ENCODE results near the gene XPO1.

Gene XPO1

DNA sequence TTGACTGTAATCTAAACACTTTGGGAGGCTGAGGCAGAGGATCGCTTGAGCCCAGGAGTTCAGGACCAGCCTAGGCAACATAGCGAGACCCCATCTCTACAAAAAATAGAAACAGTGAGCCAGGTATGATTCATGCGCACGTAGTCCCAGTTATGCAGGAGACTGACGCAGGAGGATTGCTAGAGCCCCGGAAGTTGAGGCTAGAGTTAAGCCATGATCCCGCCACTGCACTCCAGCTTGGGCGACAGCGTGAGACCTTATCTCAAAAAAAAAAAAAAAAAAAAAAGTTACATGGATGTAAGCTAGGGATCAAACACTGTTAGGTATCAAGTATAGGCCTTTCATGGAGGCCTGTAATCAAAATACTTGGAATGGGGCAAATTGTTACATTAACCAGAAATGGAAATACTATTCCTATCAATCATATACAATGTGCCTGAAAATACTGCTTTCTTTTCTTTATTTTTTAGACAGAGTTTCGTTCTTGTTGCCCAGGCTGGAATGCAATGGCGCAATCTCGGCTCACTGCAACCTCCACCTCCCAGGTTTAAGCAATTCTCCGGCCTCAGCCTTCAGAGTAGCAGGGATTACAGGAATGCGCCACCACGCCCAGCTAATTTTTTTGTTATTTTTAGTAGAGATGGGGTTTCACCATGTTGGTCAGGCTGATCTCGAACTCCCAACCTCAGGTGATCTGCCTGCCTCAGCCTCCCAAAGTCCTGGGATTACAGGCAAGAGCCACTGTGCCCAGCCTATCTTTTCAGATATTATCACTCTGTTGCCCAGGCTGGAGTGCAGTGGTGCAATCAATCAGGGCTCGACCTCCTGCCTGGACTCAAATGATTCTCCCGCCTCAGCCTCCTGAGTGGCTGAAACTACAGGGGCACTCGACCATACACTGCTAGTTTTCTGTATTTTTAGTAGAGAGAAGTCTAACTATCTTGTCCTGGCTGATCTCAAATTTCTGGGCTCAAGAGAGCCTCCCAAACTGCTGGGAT is 27.2 kb downstream of the XPO1 start:
- no peaks in the 10 kb centered on the region for H3K27me3 ChIP-seq (ENCODE audit: low read length)
- H3K4me3 ChIP-seq (ENCODE audit: insufficient read depth, low read length, poor library complexity, severe bottlenecking), result no peak overlapping the region
- no peaks in the 10 kb centered on the region for H3K9me2 ChIP-seq (replicated peaks; ENCODE audit: insufficient read depth, low read length)
- H3K9ac ChIP-seq (ENCODE audit: low read length), result no peak overlapping the region
- peaks cover 100% of the 10 kb centered on the region for H3K79me2 ChIP-seq (ENCODE audit: insufficient read depth, low read length)
- peaks cover 7% of the 10 kb centered on the region; the same call in 1 of the 2 replicates for H3F3A ChIP-seq (ENCODE audit: insufficient read depth)
- no peak overlapping the region for H3K4me2 ChIP-seq (ENCODE audit: low read depth, low read length, poor library complexity, severe bottlenecking)
- H2AFZ ChIP-seq (ENCODE audit: low read depth, low read length, severe bottlenecking), result no peak overlapping the region
- H3K36me3 ChIP-seq (ENCODE audit: low read length), result peaks cover 37% of the 10 kb centered on the region; the same call in 1 of the 2 replicates
- TF ChIP-seq EZH2phosphoT487 (conservative IDR thresholded peaks at IDR 0.05; ENCODE audit: low read length), result no peak
- TF ChIP-seq, protein P1, sequence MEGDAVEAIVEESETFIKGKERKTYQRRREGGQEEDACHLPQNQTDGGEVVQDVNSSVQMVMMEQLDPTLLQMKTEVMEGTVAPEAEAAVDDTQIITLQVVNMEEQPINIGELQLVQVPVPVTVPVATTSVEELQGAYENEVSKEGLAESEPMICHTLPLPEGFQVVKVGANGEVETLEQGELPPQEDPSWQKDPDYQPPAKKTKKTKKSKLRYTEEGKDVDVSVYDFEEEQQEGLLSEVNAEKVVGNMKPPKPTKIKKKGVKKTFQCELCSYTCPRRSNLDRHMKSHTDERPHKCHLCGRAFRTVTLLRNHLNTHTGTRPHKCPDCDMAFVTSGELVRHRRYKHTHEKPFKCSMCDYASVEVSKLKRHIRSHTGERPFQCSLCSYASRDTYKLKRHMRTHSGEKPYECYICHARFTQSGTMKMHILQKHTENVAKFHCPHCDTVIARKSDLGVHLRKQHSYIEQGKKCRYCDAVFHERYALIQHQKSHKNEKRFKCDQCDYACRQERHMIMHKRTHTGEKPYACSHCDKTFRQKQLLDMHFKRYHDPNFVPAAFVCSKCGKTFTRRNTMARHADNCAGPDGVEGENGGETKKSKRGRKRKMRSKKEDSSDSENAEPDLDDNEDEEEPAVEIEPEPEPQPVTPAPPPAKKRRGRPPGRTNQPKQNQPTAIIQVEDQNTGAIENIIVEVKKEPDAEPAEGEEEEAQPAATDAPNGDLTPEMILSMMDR (IDR thresholded peaks at IDR 0.05; ENCODE audit: insufficient read depth, low read length, poor library complexity, severe bottlenecking), result no peak
- no peaks in the 10 kb centered on the region for H3K9me3 ChIP-seq (ENCODE audit: insufficient read depth, low read length)
- H4K20me1 ChIP-seq (ENCODE audit: low read depth, low read length), result peaks cover 43% of the 10 kb centered on the region
- no peak overlapping the region for H3K27ac ChIP-seq (ENCODE audit: low read depth, low read length)

DNA sequence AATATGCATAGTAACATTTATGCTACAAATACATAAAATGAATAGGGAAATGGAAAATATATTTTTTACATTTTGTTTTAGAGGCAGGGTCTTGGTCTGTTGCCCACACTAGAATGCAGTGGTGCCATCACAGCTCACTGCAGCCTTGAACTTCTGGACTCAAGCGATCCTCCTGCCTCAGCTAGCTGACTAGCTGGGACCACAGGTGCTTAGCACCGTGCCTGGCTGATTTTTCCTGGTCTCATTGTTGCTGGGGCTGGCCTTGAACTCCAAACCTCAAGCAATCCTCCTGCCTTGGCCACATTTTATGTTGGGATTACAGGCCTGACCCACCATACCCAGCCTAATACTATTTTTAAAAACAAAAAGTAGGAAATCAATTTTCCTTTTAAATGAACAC is 33.2 kb downstream of the XPO1 start:
- H3K9me3 ChIP-seq (ENCODE audit: insufficient read depth, low read length), result no peaks in the 10 kb centered on the region
- H3K27ac ChIP-seq (ENCODE audit: low read depth, low read length), result no peak overlapping the region
- no peak overlapping the region for H2AFZ ChIP-seq (ENCODE audit: low read depth, low read length, severe bottlenecking)
- peaks cover 48% of the 10 kb centered on the region for H3K36me3 ChIP-seq (ENCODE audit: low read length)
- no peak overlapping the region for H3K9ac ChIP-seq (ENCODE audit: low read length)
- H3K79me2 ChIP-seq (ENCODE audit: insufficient read depth, low read length), result peaks cover 86% of the 10 kb centered on the region
- H3K9me2 ChIP-seq (replicated peaks; ENCODE audit: insufficient read depth, low read length), result no peaks in the 10 kb centered on the region
- peaks cover 36% of the 10 kb centered on the region for H4K20me1 ChIP-seq (ENCODE audit: low read depth, low read length)
- peaks cover 10% of the 10 kb centered on the region; the same call in 1 of the 2 replicates for H3F3A ChIP-seq (ENCODE audit: insufficient read depth)
- no peaks in the 10 kb centered on the region for H3K27me3 ChIP-seq (ENCODE audit: low read length)
- H3K4me2 ChIP-seq (ENCODE audit: low read depth, low read length, poor library complexity, severe bottlenecking), result no peak overlapping the region
- TF ChIP-seq EZH2phosphoT487 (conservative IDR thresholded peaks at IDR 0.05; ENCODE audit: low read length), result no peak
- TF ChIP-seq, protein P1 (IDR thresholded peaks at IDR 0.05; ENCODE audit: insufficient read depth, low read length, poor library complexity, severe bottlenecking), result no peak
- H3K4me3 ChIP-seq (ENCODE audit: insufficient read depth, low read length, poor library complexity, severe bottlenecking), result no peak overlapping the region

DNA sequence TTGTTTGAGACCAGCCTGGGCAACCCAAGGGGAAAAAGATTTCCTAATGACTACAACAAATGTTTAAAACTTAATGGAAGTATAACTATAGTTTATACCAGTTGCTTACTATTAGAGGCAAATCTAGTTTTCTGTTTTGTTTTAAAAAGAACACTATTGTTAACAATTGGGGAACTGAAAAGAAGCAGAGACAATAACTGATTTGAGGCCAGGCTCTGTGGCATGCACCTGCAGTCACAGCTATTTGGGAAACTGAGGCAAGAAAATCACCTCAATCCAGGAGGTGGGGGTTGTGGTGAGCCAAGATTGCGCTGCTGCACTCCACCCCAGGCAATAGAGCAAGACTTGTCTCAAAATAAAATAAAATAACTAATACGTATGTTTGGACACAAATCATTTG is 39.1 kb downstream of the XPO1 start:
- H3K4me2 ChIP-seq (ENCODE audit: low read depth, low read length, poor library complexity, severe bottlenecking), result no peak overlapping the region
- peaks cover 13% of the 10 kb centered on the region for H4K20me1 ChIP-seq (ENCODE audit: low read depth, low read length)
- H3K27me3 ChIP-seq (ENCODE audit: low read length), result no peaks in the 10 kb centered on the region
- H3K27ac ChIP-seq (ENCODE audit: low read depth, low read length), result no peak overlapping the region
- peaks cover 78% of the 10 kb centered on the region for H3K36me3 ChIP-seq (ENCODE audit: low read length)
- no peak overlapping the region for H3K4me3 ChIP-seq (ENCODE audit: insufficient read depth, low read length, poor library complexity, severe bottlenecking)
- peaks cover 20% of the 10 kb centered on the region; the same call in 1 of the 2 replicates for H3F3A ChIP-seq (ENCODE audit: insufficient read depth)
- TF ChIP-seq EZH2phosphoT487 (conservative IDR thresholded peaks at IDR 0.05; ENCODE audit: low read length), result no peak
- TF ChIP-seq, protein P1 (IDR thresholded peaks at IDR 0.05; ENCODE audit: insufficient read depth, low read length, poor library complexity, severe bottlenecking), result no peak
- no peak overlapping the region for H3K9ac ChIP-seq (ENCODE audit: low read length)
- H3K9me3 ChIP-seq (ENCODE audit: insufficient read depth, low read length), result no peaks in the 10 kb centered on the region
- H3K9me2 ChIP-seq (replicated peaks; ENCODE audit: insufficient read depth, low read length), result no peaks in the 10 kb centered on the region
- peaks cover 60% of the 10 kb centered on the region for H3K79me2 ChIP-seq (ENCODE audit: insufficient read depth, low read length)
- H2AFZ ChIP-seq (ENCODE audit: low read depth, low read length, severe bottlenecking), result no peak overlapping the region

Data from SU-DHL-6 (cell line).